H1 (cell line): ENCODE measurements around the gene STK11IP. TPM values are rescaled to one million over a fixed set of nuclear protein-coding genes. Genes with fewer than 3 reads are reported as not detected.

Experiments
- CHD7 ChIP-seq: fragments of 300-600 bp; sonication (generic); IDR thresholded peaks from 2 replicates; pipeline ENCODE4 v1.7.1; 2012; ENCODE audit warnings: low read length, moderate library complexity, mild to moderate bottlenecking, inconsistent platforms; ENCODE audit not compliant: insufficient replicate concordance
- EZH2 ChIP-seq: fragments of 200-600 bp; sonication (generic); IDR thresholded peaks from 2 replicates; pipeline ENCODE4 v1.7.1; 2012; ENCODE audit warnings: low read depth, mild to moderate bottlenecking, moderate library complexity, low read length, inconsistent platforms; ENCODE audit not compliant: severe bottlenecking
- HDAC6 ChIP-seq: IDR thresholded peaks from one replicate; pipeline ENCODE4 v1.7.1; 2012; ENCODE audit warnings: low read depth, mild to moderate bottlenecking, inconsistent platforms, low read length, moderate library complexity
- KDM1A ChIP-seq: fragments of 200-600, 300-600 bp; sonication (generic); IDR thresholded peaks from 2 replicates; pipeline ENCODE4 v1.7.1; 2016; ENCODE audit warnings: mild to moderate bottlenecking, low read length, borderline replicate concordance
- KDM4A ChIP-seq: IDR thresholded peaks from one replicate; pipeline ENCODE4 v1.7.1; 2012; ENCODE audit warnings: low read depth, mild to moderate bottlenecking, moderate library complexity, low read length, inconsistent platforms; ENCODE audit not compliant: severe bottlenecking
- PHF8 ChIP-seq: fragments of 200-600 bp; sonication (generic); conservative IDR thresholded peaks from 2 replicates; pipeline ENCODE4 v1.7.1; 2012; ENCODE audit warnings: low read depth, mild to moderate bottlenecking, inconsistent platforms, low read length, moderate library complexity
- RXRA ChIP-seq: IDR thresholded peaks from 2 replicates; pipeline ENCODE4 v1.6.1; 2011; ENCODE audit warnings: low read depth, mild to moderate bottlenecking, low read length, moderate library complexity; ENCODE audit not compliant: insufficient read depth
- SAP30 ChIP-seq: fragments of 300-600 bp; sonication (generic); IDR thresholded peaks from 2 replicates; pipeline ENCODE4 v1.7.1; 2012; ENCODE audit warnings: low read length, moderate library complexity, mild to moderate bottlenecking, inconsistent platforms; ENCODE audit not compliant: insufficient read depth, insufficient replicate concordance
- TBP ChIP-seq: IDR thresholded peaks from 2 replicates; pipeline ENCODE4 v1.6.1; 2011; ENCODE audit warnings: low read depth, low read length, improper control_type of control experiment
- polyA plus RNA-seq, 7 experiments: library from polyadenylated mRNA; depleted of rRNA in 3 of 7; stranded (reverse) in 5 of 7; unstranded in 2 of 7; fragments of >200 nt in 5 of 7; fragments of 200-250 nt in 2 of 7; gene quantifications; 1 replicate in 5 of 7; 2 replicates in 1 of 7; 4 replicates in 1 of 7; pipeline versions ENCODE4 v1.2.1 to v1.2.3, GENCODE V29; 2011 to 2013; ENCODE audit warnings: missing spikeins in 2 of 7, mixed read lengths in 2 of 7
- total RNA-seq: library from RNA; stranded (reverse); fragmentation: NEBNext Ultra II Directional; extraction: Animal tissue kit (Norgen Biotek cat#: 25700); gene quantifications from 2 replicates; pipeline ENCODE4 v1.2.1, GENCODE V29; 2021

STK11IP gene
- total and polyA plus RNA-seq, 2 of the 8 experiments (the other 6 are each of a cell fraction or from before 2014, with no cell fraction given), result 18.5 to 29.6 TPM

GRCh38 chr2:219611866-219612576, 14.4 kb downstream of the STK11IP start (continued):
- TF ChIP-seq CHD7 (no peak), KDM4A (no peak), EZH2 (no peak), TBP (no peak), HDAC6 (no peak), KDM1A (no peak), RXRA (no peak), PHF8 (no peak), SAP30 (no peak)
